ENCODE measurements around the gene NCOA7.

NCOA7 gene

GRCh38 chr6:125750692-125751333 lies 39.9 kb upstream of the NCOA7 start:
- H3K36me3 Mint-ChIP-seq (ENCODE audit: low read depth), result no peaks in the 10 kb centered on the region
- no peaks in the 10 kb centered on the region for H3K9me3 Mint-ChIP-seq
- peaks cover 40% of the 10 kb centered on the region for H3K4me1 Mint-ChIP-seq (ENCODE audit: low read depth)
- peaks cover 66% of the 10 kb centered on the region for H3K27me3 Mint-ChIP-seq
- peak overlapping the region; percentile 88 for H3K4me3 Mint-ChIP-seq
- peak overlapping the region; percentile 13 for H3K27ac Mint-ChIP-seq

DNA sequence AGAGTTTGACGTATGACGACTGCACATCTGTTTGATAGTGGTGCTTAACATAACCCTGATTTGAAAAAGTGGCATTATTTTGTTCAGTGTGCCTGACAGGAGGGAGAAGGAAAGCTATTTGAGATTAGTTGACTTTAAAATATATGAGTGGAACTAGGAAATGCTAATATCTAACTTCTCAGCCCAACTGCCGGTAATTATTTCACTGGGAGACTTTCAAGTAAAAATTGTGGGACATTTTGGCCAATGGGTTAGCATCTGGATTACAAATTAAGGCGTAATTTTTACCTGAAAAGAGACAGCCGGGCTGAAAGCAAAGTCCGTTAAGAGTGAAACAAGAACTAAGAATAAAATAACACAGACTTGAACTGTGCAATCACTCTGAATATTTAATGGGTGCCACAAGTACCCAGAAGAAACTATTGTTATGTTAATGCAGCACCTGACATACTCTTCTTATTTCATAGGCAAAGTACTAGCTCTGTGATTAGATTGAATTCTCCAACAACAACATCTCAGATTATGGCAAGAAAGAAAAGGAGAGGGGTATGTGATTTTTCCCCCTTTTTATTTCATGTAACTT lies 39.3 kb upstream of the NCOA7 start:
- Mint-ChIP-seq H3K27me3 (peaks cover 60% of the 10 kb centered on the region), H3K27ac (no peak overlapping the region), H3K4me3 (no peak overlapping the region), H3K4me1 (ENCODE audit: low read depth) (peaks cover 35% of the 10 kb centered on the region), H3K9me3 (no peaks in the 10 kb centered on the region), H3K36me3 (ENCODE audit: low read depth) (no peaks in the 10 kb centered on the region)

GRCh38 chr6:125752773-125753172 lies 38.0 kb upstream of the NCOA7 start:
- Mint-ChIP-seq H3K4me3 (no peak overlapping the region), H3K27ac (no peak overlapping the region), H3K27me3 (peaks cover 62% of the 10 kb centered on the region), H3K36me3 (ENCODE audit: low read depth) (no peaks in the 10 kb centered on the region), H3K9me3 (no peaks in the 10 kb centered on the region), H3K4me1 (ENCODE audit: low read depth) (peaks cover 24% of the 10 kb centered on the region)

- H3K9me3 Mint-ChIP-seq, result no peaks in the 10 kb centered on the region
- H3K4me3 Mint-ChIP-seq, result no peak overlapping the region
- H3K4me1 Mint-ChIP-seq (ENCODE audit: low read depth), result peaks cover 23% of the 10 kb centered on the region
- no peak overlapping the region for H3K27ac Mint-ChIP-seq
- H3K36me3 Mint-ChIP-seq (ENCODE audit: low read depth), result no peaks in the 10 kb centered on the region
- peaks cover 56% of the 10 kb centered on the region for H3K27me3 Mint-ChIP-seq
These were observed 37.4 kb upstream of the NCOA7 start for GRCh38 chr6:125753218-125753936.

GRCh38 chr6:125753937-125754259 lies 36.9 kb upstream of the NCOA7 start:
- Mint-ChIP-seq H3K9me3 (no peaks in the 10 kb centered on the region), H3K27me3 (peaks cover 52% of the 10 kb centered on the region), H3K4me1 (ENCODE audit: low read depth) (peaks cover 17% of the 10 kb centered on the region)

GRCh38 chr6:125754566-125754965 lies 36.2 kb upstream of the NCOA7 start:
- Mint-ChIP-seq H3K4me3 (no peak overlapping the region), H3K27me3 (peaks cover 58% of the 10 kb centered on the region), H3K27ac (no peak overlapping the region), H3K9me3 (no peaks in the 10 kb centered on the region), H3K4me1 (ENCODE audit: low read depth) (peaks cover 16% of the 10 kb centered on the region), H3K36me3 (ENCODE audit: low read depth) (no peaks in the 10 kb centered on the region)

More at GRCh38 chr6:125753937-125754259, 36.9 kb upstream of the NCOA7 start:
- Mint-ChIP-seq H3K36me3 (ENCODE audit: low read depth) (no peaks in the 10 kb centered on the region), H3K27ac (no peak overlapping the region), H3K4me3 (no peak overlapping the region)

DNA sequence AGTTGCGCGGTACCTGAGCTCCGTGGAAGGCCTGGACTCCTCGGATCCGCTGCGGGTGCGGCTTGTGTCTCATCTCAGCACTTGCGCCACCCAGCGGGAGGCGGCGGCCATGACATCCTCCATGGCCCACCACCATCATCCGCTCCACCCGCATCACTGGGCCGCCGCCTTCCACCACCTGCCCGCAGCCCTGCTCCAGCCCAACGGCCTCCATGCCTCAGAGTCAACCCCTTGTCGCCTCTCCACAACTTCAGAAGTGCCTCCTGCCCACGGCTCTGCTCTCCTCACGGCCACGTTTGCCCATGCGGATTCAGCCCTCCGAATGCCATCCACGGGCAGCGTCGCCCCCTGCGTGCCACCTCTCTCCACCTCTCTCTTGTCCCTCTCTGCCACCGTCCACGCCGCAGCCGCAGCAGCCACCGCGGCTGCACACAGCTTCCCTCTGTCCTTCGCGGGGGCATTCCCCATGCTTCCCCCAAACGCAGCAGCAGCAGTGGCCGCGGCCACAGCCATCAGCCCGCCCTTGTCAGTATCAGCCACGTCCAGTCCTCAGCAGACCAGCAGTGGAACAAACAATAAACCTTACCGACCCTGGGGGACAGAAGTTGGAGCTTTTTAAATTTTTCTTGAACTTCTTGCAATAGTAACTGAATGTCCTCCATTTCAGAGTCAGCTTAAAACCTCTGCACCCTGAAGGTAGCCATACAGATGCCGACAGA lies 31.4 kb upstream of the NCOA7 start:
- no peak overlapping the region for H3K27ac Mint-ChIP-seq
- peaks cover 30% of the 10 kb centered on the region for H3K27me3 Mint-ChIP-seq

DNA sequence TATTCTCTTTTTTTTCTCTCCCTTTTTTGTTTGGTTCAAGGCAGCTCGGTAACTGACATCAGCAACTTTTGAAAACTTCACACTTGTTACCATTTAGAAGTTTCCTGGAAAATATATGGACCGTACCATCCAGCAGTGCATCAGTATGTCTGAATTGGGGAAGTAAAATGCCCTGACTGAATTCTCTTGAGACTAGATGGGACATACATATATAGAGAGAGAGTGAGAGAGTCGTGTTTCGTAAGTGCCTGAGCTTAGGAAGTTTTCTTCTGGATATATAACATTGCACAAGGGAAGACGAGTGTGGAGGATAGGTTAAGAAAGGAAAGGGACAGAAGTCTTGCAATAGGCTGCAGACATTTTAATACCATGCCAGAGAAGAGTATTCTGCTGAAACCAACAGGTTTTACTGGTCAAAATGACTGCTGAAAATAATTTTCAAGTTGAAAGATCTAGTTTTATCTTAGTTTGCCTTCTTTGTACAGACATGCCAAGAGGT lies 30.8 kb upstream of the NCOA7 start:
- H3K27me3 Mint-ChIP-seq, result peaks cover 28% of the 10 kb centered on the region
- no peak overlapping the region for H3K4me3 Mint-ChIP-seq
- no peaks in the 10 kb centered on the region for H3K4me1 Mint-ChIP-seq (ENCODE audit: low read depth)
- no peaks in the 10 kb centered on the region for H3K36me3 Mint-ChIP-seq (ENCODE audit: low read depth)
- H3K9me3 Mint-ChIP-seq, result no peaks in the 10 kb centered on the region
- no peak overlapping the region for H3K27ac Mint-ChIP-seq

More for the DNA sequence above, 31.4 kb upstream of the NCOA7 start:
- no peaks in the 10 kb centered on the region for H3K9me3 Mint-ChIP-seq
- H3K4me1 Mint-ChIP-seq (ENCODE audit: low read depth), result no peaks in the 10 kb centered on the region
- no peaks in the 10 kb centered on the region for H3K36me3 Mint-ChIP-seq (ENCODE audit: low read depth)
- H3K4me3 Mint-ChIP-seq, result no peak overlapping the region

DNA sequence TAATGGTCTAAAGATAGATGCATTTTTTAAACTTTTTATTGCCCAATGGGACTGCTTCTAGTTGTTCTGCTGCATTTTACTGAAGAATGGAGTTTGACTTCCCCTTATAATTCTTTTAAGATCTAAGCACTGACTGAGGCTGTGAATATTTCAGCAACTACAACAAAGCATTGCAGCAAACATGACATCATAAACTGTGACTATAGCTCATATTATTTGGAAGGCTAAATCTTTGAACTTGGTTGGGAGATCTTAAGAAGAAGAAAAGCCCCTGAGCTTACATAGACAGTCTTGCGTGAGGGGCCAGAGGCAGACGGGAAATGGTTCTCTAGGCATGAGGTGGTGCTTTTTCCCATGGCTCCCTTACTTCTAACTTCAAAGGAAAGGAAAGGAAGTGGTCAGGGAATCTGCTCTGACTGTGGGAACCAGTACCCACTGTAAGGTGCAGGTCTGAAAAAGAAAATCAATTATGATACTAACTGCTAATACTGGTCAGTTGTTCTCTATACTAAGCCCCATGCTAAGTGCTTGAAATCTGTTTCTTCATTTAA lies 26.6 kb upstream of the NCOA7 start:
- no peak overlapping the region for H3K27ac Mint-ChIP-seq
- no peak overlapping the region for H3K4me3 Mint-ChIP-seq
- peaks cover 36% of the 10 kb centered on the region for H3K27me3 Mint-ChIP-seq
- no peaks in the 10 kb centered on the region for H3K36me3 Mint-ChIP-seq (ENCODE audit: low read depth)
- no peaks in the 10 kb centered on the region for H3K9me3 Mint-ChIP-seq
- H3K4me1 Mint-ChIP-seq (ENCODE audit: low read depth), result no peaks in the 10 kb centered on the region

DNA sequence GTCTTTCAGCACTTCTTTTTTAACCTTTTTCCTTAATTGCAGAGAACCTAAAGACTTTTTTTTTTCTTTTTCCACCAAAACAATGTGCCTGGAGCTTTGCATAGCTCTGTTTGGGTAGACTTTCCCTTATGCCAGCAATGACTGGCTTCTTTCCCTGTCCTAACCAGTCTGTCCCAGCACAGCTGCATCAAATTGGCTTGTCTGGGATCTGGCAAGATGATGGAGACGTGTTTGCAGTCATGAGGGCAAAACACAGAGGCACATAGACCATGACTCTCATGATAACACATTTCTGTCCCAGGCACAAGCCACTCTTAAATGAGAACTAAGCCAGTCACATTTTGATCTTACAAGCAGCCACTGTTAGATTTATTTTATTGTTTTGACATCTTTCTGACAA lies 24.8 kb upstream of the NCOA7 start:
- H3K27ac Mint-ChIP-seq, result no peak overlapping the region
- H3K36me3 Mint-ChIP-seq (ENCODE audit: low read depth), result no peaks in the 10 kb centered on the region
- no peaks in the 10 kb centered on the region for H3K4me1 Mint-ChIP-seq (ENCODE audit: low read depth)
- no peak overlapping the region for H3K4me3 Mint-ChIP-seq
- peaks cover 32% of the 10 kb centered on the region for H3K27me3 Mint-ChIP-seq
- H3K9me3 Mint-ChIP-seq, result no peaks in the 10 kb centered on the region

GRCh38 chr6:125766641-125767040 lies 24.1 kb upstream of the NCOA7 start:
- Mint-ChIP-seq H3K4me3 (no peak overlapping the region), H3K4me1 (ENCODE audit: low read depth) (no peaks in the 10 kb centered on the region), H3K27me3 (peaks cover 28% of the 10 kb centered on the region), H3K27ac (no peak overlapping the region), H3K9me3 (no peaks in the 10 kb centered on the region), H3K36me3 (ENCODE audit: low read depth) (no peaks in the 10 kb centered on the region)

- peaks cover 33% of the 10 kb centered on the region for H3K27me3 Mint-ChIP-seq
- peaks cover 8% of the 10 kb centered on the region for H3K4me1 Mint-ChIP-seq (ENCODE audit: low read depth)
- no peak overlapping the region for H3K4me3 Mint-ChIP-seq
- H3K9me3 Mint-ChIP-seq, result no peaks in the 10 kb centered on the region
- no peak overlapping the region for H3K27ac Mint-ChIP-seq
- no peaks in the 10 kb centered on the region for H3K36me3 Mint-ChIP-seq (ENCODE audit: low read depth)
These were observed 21.5 kb upstream of the NCOA7 start for GRCh38 chr6:125769147-125769783.

- Mint-ChIP-seq H3K4me3 (no peak overlapping the region), H3K4me1 (ENCODE audit: low read depth) (peaks cover 8% of the 10 kb centered on the region), H3K27me3 (peaks cover 13% of the 10 kb centered on the region), H3K27ac (no peak overlapping the region), H3K36me3 (ENCODE audit: low read depth) (no peaks in the 10 kb centered on the region), H3K9me3 (no peaks in the 10 kb centered on the region)
These were observed 17.1 kb upstream of the NCOA7 start for GRCh38 chr6:125773387-125774341.

All from stimulated activated naive CD8-positive, alpha-beta T cell treated with anti-CD3 and anti-CD28 coated beads, Interleukin-15, Interleukin-2, amounts not matched to agents 100 ng/mL and 50 ng/mL, for 24 hours (primary cell).